22Rv1 (cell line): Measurements from ENCODE around the gene MFAP5.

Experiments
- CTCF ChIP-seq: fragments of 450-650 bp; IDR thresholded peaks from 2 replicates; pipeline ENCODE4 v1.5.1; 2017; ENCODE audit warnings: mild to moderate bottlenecking
- ZFX ChIP-seq: fragments of 450-650 bp; IDR thresholded peaks from 2 replicates; pipeline ENCODE4 v1.6.1; 2017; ENCODE audit warnings: antibody characterized with exemption, borderline replicate concordance

GRCh38 chr12:8692573-8692972, 29.9 kb upstream of the MFAP5 start:
- TF ChIP-seq CTCF = no peak
- no peak for TF ChIP-seq ZFX
